ENCODE results near the gene GAS2L1.

The GAS2L1 gene

DNA sequence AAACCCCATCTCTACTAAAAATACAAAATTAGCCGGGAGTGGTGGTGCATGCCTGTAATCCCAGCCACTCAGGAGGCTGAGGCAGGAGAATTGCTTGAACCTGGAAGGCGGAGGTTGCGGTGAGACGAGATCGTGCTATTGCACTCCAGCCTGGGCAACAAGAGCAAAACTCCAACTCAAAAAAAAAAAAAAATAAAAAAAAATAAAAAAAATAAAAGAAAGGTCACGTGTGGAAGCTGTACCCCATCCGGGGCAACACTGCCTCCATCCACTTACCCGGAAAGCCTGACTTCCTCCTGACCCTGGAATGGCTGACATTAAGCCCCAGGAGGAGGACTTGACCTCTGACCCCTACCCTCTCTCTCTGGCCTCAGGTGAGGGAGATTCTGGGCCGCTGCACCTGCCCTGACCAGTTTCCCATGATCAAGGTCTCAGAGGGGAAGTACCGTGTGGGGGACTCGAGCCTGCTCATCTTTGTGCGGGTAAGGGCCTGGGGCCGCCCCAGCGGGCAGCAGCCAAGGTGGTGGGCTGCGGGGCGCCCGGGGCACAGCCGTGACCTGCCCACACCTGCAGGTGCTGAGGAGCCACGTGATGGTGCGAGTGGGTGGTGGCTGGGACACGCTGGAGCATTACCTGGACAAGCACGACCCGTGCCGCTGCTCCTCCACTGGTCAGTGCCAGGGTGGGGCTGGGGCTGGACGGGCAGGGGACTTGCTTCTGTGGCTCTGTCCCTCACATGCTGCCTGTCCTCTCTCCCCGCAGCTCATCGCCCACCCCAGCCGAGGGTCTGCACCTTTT, 3.8 kb downstream of the GAS2L1 start:
- CTCF ChIA-PET: interaction anchor here (0.7 to 1.1 kb wide), 2 partner anchors 13 to 65 kb away, joined by 3 read pairs; no protein-coding TSS in a partner anchor
- TF ChIP-seq, protein P1, sequence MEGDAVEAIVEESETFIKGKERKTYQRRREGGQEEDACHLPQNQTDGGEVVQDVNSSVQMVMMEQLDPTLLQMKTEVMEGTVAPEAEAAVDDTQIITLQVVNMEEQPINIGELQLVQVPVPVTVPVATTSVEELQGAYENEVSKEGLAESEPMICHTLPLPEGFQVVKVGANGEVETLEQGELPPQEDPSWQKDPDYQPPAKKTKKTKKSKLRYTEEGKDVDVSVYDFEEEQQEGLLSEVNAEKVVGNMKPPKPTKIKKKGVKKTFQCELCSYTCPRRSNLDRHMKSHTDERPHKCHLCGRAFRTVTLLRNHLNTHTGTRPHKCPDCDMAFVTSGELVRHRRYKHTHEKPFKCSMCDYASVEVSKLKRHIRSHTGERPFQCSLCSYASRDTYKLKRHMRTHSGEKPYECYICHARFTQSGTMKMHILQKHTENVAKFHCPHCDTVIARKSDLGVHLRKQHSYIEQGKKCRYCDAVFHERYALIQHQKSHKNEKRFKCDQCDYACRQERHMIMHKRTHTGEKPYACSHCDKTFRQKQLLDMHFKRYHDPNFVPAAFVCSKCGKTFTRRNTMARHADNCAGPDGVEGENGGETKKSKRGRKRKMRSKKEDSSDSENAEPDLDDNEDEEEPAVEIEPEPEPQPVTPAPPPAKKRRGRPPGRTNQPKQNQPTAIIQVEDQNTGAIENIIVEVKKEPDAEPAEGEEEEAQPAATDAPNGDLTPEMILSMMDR (IDR thresholded peaks at IDR 0.05; ENCODE audit: control extremely low read depth, extremely low read depth, low read depth, missing control alignments): no peak
- POLR2A ChIA-PET: no interaction called here
- DNase-seq (ENCODE audit: extremely low spot score): peak; percentile 22

DNA sequence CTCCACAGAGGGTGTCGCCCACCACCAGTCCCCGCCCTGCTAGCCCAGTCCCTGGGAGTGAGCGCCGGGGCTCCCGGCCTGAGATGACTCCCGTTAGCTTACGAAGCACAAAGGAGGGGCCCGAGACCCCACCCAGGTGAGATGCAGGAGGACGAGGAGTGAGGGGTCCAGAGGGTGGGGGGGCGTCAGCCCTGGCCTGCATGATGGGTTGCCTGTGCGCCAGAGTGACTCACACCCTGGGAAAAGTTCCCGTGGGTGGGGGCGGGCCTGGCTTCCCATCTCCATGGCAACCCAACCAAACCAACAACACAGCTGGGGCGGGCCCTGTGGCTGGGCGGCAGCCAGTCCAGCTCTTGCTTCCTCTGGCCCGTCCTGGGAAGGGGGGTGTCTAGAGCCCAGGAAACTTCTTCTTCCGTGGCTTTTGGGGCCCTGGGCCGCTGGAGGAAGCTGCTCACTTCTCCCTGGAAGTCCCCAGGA, 4.5 kb downstream of the GAS2L1 start:
- POLR2A ChIA-PET: no interaction called here
- TF ChIP-seq, protein P1 (IDR thresholded peaks at IDR 0.05; ENCODE audit: control extremely low read depth, extremely low read depth, low read depth, missing control alignments): no peak

DNA sequence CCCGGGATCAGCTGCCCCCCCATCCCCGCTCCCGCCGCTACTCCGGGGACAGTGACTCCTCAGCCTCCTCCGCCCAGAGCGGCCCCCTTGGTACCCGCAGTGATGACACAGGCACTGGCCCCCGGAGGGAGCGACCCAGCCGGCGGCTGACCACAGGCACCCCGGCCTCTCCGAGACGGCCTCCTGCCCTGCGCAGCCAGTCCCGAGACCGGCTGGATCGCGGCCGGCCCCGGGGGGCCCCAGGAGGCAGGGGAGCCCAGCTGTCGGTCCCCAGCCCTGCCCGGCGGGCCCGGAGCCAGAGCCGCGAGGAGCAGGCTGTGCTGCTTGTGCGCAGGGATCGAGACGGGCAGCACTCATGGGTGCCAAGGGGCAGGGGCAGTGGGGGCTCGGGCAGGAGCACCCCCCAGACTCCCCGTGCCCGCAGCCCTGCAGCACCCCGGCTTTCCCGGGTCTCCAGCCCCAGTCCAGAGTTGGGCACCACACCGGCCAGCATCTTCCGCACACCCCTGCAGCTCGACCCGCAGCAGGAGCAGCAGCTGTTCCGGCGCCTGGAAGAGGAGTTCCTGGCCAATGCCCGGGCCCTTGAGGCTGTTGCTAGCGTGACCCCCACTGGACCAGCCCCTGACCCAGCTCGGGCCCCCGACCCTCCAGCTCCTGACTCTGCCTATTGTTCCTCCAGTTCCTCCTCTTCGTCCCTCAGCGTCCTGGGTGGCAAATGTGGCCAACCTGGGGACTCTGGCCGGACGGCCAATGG, 5.2 kb downstream of the GAS2L1 start:
- CTCF ChIA-PET: interaction anchor here (1.1 to 1.4 kb wide), 2 partner anchors 10 to 67 kb away, joined by 3 to 5 read pairs; no protein-coding TSS in a partner anchor

More for the DNA sequence above, 4.5 kb downstream of the GAS2L1 start:
- DNase-seq (ENCODE audit: extremely low spot score): peak; percentile 87
- CTCF ChIA-PET: interaction anchor here (0.7 to 1.1 kb wide), 2 partner anchors 14 to 66 kb away, joined by 3 read pairs; no protein-coding TSS in a partner anchor

DNA sequence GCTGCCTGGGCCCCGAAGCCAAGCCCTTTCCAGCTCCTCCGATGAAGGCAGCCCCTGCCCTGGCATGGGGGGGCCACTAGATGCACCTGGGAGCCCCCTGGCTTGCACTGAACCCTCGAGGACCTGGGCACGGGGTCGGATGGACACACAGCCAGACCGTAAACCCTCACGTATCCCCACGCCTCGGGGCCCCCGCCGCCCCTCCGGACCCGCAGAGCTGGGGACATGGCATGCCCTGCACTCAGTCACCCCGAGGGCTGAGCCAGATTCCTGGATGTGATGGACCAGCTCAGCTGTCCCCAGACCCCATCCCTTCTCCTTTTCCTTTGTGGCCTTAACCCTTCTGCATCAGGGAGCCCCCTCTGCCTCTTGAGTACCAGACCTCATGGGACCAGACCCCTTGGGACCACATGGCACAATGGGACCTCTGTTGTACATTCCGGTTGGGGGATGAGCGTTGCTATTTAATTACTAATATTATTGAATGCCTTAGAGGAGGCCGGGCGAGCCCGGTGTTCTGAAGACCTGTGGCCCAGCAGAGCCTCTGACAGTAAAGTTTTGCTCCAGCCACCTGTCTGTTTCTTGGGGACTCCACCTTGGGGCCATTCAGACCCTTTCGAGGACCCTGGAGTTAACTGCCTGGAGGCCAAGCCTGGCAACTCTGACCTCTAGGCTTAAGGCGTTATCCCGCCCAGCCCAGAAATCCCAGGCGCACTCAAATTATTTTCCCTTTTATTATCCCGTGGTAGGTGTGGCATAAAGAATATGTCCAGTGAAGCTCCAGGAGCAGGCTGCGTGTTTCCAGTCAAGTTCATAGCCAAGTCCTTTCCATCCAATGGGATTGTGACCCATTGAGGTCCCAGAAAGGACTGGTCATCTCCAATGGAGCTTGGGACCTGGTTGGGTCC, 6.0 kb downstream of the GAS2L1 start:
- DNase-seq (ENCODE audit: extremely low spot score): no peak
- CTCF ChIA-PET: interaction anchor here (0.7 to 2.3 kb wide), 7 partner anchors 9 to 69 kb away, joined by 3 to 10 read pairs (median 4); no protein-coding TSS in a partner anchor
- TF ChIP-seq, protein P1 (IDR thresholded peaks at IDR 0.05; ENCODE audit: control extremely low read depth, extremely low read depth, low read depth, missing control alignments): no peak
- POLR2A ChIA-PET: no interaction called here

More for the DNA sequence above, 5.2 kb downstream of the GAS2L1 start:
- POLR2A ChIA-PET: no interaction called here
- DNase-seq (ENCODE audit: extremely low spot score): peak; percentile 16
- TF ChIP-seq, protein P1 (IDR thresholded peaks at IDR 0.05; ENCODE audit: control extremely low read depth, extremely low read depth, low read depth, missing control alignments): no peak

DNA sequence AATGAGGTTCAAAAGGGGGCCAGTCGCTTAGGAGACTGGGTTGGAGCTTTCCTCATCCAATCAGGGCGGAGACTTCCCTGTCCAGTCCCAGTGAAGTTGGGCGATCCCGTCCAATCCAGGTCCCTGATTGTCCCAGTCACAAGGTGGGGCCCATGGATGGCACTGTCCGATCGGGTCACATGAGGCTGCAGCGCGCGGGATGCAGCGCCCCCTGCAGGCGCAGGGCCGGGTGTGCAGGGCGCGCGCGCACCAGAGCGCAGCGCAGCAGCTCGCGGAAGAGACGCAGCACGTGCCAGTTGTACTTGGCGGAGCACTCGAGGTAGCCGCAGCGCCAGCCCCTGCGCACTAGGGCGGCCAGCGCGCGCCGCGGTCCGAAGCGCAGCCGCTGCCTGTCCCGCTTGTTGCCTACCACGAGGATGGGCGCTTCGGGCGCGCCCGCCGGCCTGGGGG, 6.7 kb downstream of the GAS2L1 start:
- CTCF ChIA-PET: interaction anchor here (0.7 to 2.3 kb wide), 8 partner anchors 8 to 68 kb away, joined by 3 to 10 read pairs (median 4); no protein-coding TSS in a partner anchor
- POLR2A ChIA-PET: no interaction called here
- TF ChIP-seq, protein P1 (IDR thresholded peaks at IDR 0.05; ENCODE audit: control extremely low read depth, extremely low read depth, low read depth, missing control alignments): peak; percentile 53
- no peak for DNase-seq (ENCODE audit: extremely low spot score)
